LNCAP (cell line): ENCODE results near the gene BIRC3.

Experiments used
- CTCF ChIP-seq: fragments of 450-650 bp; IDR thresholded peaks from 2 replicates; pipeline ENCODE4 v1.5.1; 2017; ENCODE audit warnings: mild to moderate bottlenecking

Gene BIRC3

GRCh38 chr11:102312667-102313066 lies 4.6 kb upstream of the BIRC3 start:
- TF ChIP-seq CTCF = no peak

GRCh38 chr11:102313238-102313940 lies 3.9 kb upstream of the BIRC3 start:
- TF ChIP-seq CTCF = no peak

- TF ChIP-seq CTCF = no peak
Observed at GRCh38 chr11:102314784-102315183, 2.5 kb upstream of the BIRC3 start.

GRCh38 chr11:102316346-102316904 lies 859 bp upstream of the BIRC3 start:
- TF ChIP-seq CTCF = no peak

- no peak for TF ChIP-seq CTCF
Observed at GRCh38 chr11:102317768-102318103, 452 bp downstream of the BIRC3 start.

GRCh38 chr11:102318469-102318868 lies 1.2 kb downstream of the BIRC3 start:
- no peak for TF ChIP-seq CTCF

GRCh38 chr11:102319544-102319943 lies 2.3 kb downstream of the BIRC3 start:
- TF ChIP-seq CTCF = no peak

GRCh38 chr11:102320188-102320587 lies 2.9 kb downstream of the BIRC3 start:
- no peak for TF ChIP-seq CTCF
